NCI-H1930 (cell line): ENCODE results near the gene ENPP3.
A peak's percentile ranks its signal among the peaks of the same experiment; 100 is the strongest.

Source experiments
- DNase-seq, 2 experiments: peaks; one replicate each; lab custom pipeline; 2025; lab: John Stamatoyannopoulos, UW

The ENPP3 gene

GRCh38 chr6:131765081-131765803 is 128.1 kb downstream of the ENPP3 start:
- DNase-seq = no peak

DNA sequence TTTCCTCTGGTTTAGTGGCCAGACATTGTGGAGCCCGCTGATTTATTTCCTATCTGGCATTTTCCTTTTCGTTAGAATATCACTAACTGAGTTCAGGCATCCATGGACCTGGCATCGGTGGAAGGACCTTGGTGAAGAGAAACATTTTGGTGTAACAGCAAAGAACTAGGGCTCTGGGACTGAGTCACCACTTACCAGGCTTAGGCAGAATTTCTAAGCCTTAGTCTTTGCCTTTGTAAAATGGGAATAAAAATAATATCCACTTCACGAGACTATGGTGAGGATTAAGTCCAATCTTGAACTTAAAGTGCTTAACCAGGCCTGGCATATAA is 128.7 kb downstream of the ENPP3 start:
- DNase-seq = no peak

DNA sequence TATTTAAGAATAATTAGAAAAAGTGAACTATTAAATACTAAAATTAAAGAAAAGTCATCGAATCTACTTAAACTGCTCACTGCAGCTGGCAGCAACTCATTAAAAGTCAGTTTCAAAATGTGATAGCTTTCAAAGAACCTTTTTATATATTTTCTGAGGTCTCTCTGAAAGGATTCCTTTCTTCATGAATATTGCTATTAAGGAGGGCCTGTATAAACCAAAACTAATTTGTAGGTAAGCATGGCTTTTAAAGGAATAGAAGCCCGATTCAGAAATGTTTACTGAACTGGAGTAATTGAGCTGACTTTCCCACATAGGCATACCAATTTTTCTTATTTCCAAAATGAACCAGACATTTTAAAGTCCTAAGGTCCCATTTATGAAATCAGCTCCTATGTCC is 129.5 kb downstream of the ENPP3 start:
- DNase-seq = no peak

DNA sequence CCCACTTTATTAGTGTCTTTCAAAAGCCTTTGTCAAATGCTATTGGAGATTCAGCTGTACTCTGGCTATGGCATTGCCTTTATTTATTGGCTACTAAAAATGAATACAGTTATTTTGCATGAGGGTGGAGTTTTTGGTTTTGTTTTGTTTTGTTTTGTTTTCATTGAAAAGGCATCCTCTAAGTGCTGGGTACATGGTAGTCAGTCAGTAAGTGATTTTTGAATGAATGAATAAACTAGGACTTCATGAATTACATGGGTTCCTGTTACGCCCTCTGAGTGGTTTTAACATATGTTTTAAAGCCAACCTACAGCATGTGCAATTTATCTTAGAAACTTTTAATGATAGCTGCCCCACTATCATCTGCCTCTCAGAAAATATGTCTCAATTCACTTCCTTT is 131.9 kb downstream of the ENPP3 start:
- DNase-seq = no peak

DNA sequence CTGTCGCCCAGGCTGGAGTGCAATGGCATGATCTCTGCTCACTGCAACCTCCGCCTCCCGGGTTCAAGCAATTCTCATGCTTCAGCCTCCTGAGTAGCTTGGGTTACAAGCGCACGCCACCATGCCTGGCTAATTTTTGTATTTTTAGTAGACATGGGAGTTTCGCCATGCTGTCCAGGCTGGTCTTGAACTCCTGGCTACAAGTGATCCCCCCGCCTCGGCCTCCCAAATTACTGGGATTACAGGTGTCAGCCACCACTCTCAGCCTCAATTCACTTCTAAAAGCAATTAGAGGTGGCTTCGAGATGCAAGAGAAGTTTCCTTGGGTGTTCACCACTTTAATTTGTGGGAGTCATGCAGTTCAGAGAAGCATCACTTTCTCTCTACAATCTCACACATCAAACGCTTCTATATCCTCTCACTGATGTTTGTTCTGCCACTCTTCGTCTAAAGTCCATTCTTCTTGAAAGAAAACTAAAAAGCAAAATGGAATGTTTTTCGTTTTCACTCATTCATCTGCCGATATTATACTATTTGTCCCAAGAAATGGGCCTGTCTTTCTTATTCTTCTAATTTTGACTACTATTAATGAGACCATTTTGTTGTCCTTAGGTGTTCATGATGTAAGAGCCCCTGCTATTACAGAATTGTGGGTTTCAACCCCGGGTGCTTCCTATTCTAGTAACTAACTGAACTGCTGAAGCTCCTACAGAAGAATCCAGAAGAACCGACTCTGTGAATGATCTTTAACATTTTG is 132.5 kb downstream of the ENPP3 start:
- no peak for DNase-seq

DNA sequence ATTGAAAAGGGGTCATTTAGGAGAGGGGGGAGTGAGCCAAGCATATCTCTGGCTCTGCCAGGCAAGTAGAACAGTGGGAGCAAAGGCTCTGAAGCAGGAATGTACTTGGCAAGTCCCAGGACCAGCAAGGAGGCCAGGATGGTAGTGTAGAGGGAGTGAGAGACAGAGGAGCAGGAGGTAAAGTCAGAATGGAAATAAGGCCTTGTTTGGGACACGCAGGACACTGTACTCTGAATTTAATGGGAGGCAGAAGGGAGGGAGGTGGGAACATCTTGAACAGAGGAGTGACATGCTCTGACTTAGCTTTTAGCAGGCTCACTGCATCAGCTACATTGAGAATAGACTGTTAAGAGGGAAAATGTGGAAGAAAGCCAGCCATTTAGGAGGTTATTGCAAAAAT is 133.7 kb downstream of the ENPP3 start:
- no peak for DNase-seq

- DNase-seq = no peak
Measured at GRCh38 chr6:131773284-131773950, 136.3 kb downstream of the ENPP3 start.

- no peak for DNase-seq
Measured at GRCh38 chr6:131775886-131776285, 138.8 kb downstream of the ENPP3 start.

- no peak for DNase-seq
Measured at GRCh38 chr6:131776985-131777384, 139.9 kb downstream of the ENPP3 start.

GRCh38 chr6:131778169-131778568 is 141.1 kb downstream of the ENPP3 start:
- no peak for DNase-seq

GRCh38 chr6:131779304-131779703 is 142.2 kb downstream of the ENPP3 start:
- no peak for DNase-seq

GRCh38 chr6:131780600-131780999 is 143.5 kb downstream of the ENPP3 start:
- no peak for DNase-seq

DNA sequence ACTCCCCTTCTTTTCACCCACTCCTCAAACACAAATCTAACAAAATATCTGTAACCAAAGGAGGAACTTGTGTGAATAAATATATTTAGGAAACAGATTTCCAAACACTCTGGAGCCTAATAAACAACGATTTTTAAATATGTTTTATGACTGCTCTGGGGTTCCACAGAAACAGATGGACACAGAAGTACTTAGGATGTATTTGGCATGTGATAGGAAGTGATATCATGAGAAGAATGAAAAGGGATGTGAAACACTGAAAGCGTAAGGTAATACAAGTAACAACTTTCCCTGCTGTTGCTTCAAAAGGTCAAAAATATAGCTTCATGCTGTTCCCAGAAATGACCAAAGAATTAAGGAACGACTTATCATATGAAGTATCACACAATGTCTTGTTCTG is 144.6 kb downstream of the ENPP3 start:
- no peak for DNase-seq

- DNase-seq = peak in 1 of 2 experiments; percentile 7
Measured at GRCh38 chr6:131782764-131783163, 145.7 kb downstream of the ENPP3 start.

GRCh38 chr6:131784561-131784960 is 147.5 kb downstream of the ENPP3 start:
- DNase-seq = no peak

- no peak for DNase-seq
Measured at GRCh38 chr6:131787079-131787478, 150.0 kb downstream of the ENPP3 start.

DNA sequence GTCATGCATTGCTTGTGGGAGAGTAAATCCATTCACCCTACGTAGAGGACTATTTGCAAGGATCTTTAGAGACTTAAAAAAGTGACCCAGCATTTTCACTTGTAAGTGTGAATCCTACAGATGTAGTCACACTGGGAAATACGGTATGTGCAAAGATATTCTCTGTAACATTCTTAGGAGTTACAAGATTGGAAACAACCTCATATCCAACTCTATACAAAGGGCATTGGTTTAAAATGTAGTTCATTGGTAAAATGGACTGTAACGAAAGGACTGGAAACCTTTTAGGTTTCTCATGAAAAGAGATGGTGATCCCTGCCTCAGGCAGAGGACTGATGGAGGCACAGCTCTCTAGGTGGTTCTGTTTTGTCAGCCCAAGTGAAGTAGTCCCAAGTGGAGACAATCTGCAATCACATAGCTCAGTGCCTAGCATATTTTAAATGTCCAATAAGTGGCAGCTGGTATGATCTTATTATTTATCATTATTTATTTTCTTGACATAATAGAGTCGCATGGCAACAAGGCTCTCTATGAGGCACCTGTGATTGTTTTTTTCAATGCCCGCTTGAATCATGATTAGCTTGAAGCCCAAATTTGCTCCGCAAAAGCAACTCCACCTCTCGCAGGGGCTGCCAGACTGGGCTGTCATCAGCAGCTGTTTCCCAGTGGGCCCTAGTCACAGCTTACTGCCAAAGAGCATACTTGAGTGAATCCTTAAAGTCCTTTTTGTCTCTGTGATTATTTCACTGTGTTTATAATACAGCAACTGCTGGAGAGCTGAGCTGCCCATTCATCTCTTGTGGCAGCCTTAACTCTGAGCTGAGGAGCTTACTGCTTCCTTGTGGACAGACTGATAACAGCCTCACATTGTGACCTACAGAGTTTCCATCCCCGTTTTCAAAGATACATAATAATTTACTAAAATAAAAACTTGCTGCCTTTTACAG is 150.9 kb downstream of the ENPP3 start:
- DNase-seq = no peak

DNA sequence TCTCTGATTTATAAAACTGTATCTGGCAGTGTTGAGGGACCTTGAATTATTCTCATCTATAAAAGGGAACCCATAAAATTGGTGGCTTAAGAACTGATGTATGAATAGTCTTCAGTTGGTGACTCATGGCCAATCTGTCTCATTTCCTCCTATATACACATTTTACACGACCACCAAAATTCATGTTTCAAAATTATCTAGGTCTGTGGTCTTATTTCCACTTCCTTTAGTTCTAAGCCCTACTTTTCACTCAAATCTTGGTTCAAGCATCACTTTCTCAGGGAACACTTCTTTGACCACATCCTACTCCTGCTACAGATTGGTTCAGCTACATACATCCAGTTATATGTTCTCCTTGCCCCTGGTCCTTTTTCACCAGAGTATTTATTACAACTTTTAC is 152.1 kb downstream of the ENPP3 start:
- DNase-seq = no peak

- DNase-seq = no peak
Measured at GRCh38 chr6:131791476-131791875, 154.4 kb downstream of the ENPP3 start.

DNA sequence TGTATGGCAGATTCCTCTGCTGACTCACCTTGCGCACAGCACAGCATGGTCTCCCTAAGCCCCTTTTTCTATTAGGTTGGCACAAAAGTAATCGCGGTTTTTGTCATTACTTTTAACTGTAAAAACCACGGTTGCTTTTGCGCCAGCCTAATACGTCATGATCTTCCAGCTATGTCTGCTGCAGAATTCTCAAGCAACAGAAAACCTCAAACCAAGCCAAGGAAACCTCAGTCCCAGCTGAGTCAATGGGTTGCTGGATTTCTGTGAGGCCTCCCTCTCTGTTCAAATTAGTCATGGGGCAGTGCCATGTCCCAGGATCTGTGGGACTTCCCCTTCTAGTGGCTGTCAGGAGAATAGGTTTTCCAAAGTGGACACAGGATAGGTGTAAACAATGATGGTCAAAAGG is 155.0 kb downstream of the ENPP3 start:
- DNase-seq = no peak

DNA sequence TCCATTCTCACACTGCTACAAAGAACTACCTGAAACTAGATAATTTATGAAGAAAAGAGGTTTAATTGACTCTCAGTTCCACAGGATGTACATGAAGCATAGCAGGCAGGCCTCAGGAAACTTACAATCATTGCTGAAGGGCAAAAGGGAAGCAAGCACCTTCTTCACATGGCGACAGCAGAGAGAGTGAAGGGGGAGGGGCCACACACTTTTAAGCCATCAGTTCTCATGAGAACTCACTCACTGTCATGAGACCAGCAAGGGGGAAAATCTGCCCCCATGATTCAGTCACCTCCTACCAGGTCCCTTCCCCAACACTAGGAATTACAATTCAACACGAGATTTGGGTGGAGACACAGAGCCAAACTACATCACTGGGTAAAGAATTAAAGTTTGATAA is 158.3 kb downstream of the ENPP3 start:
- no peak for DNase-seq
